SK-N-SH treated with all-trans-retinoic acid at 6 μM for 48 hours (cell line): ENCODE measurements around the gene ABHD5.
"Not testable (repeated sequence)": the region's sequence is repeated elsewhere in the genome, so short reads cannot be mapped to it uniquely, and the experiment has no call there.

Experiments
- ATAC-seq: fragments of 200-7000 bp; cut with Tn5 transposase; 3 replicates; pipeline ENCODE4 v1.9.1; 2020; ENCODE audit warnings: mild to moderate bottlenecking, moderate library complexity
- ARNTL ChIP-seq: fragments of 450-650 bp; formaldehyde crosslinking; IDR thresholded peaks from 2 replicates; pipeline ENCODE4 v1.5.0; 2020; ENCODE audit warnings: low read depth, mild to moderate bottlenecking, moderate library complexity, borderline replicate concordance
- BACH2 ChIP-seq: fragments of 250-450 bp; sonication (Bioruptor Pico); IDR thresholded peaks from 2 replicates; pipeline ENCODE4 v1.9.0; 2021; ENCODE audit warnings: mild to moderate bottlenecking, borderline replicate concordance
- CSDC2 ChIP-seq: fragments of 250-450 bp; sonication (Bioruptor Pico); IDR thresholded peaks from 2 replicates; pipeline ENCODE4 v1.5.0; 2020; ENCODE audit warnings: mild to moderate bottlenecking, moderate library complexity
- ESRRG ChIP-seq: fragments of 250-450 bp; sonication (Bioruptor Pico); IDR thresholded peaks from 2 replicates; pipeline ENCODE4 v1.6.1; 2021; ENCODE audit warnings: mild to moderate bottlenecking
- GLIS3 ChIP-seq: fragments of 250-450 bp; sonication (Bioruptor Pico); IDR thresholded peaks from 2 replicates; pipeline ENCODE4 v1.5.0; 2020; ENCODE audit warnings: mild to moderate bottlenecking, moderate library complexity
- ISL1 ChIP-seq: fragments of 250-450 bp; sonication (Bioruptor Pico); IDR thresholded peaks from 2 replicates; pipeline ENCODE4 v2.1.2; 2022; ENCODE audit warnings: mild to moderate bottlenecking, moderate library complexity
- OSR1 ChIP-seq: fragments of 250-450 bp; sonication (Bioruptor Pico); IDR thresholded peaks from 2 replicates; pipeline ENCODE4 v1.8.0; 2022; ENCODE audit warnings: moderate library complexity, mild to moderate bottlenecking, inconsistent platforms
- PPARA ChIP-seq: fragments of 250-450 bp; sonication (Bioruptor Pico); IDR thresholded peaks from 2 replicates; pipeline ENCODE4 v1.5.0; 2020; ENCODE audit warnings: mild to moderate bottlenecking, borderline replicate concordance
- RARB ChIP-seq: fragments of 250-450 bp; sonication (Bioruptor Pico); IDR thresholded peaks from 2 replicates; pipeline ENCODE4 v1.8.0; 2021; ENCODE audit warnings: mild to moderate bottlenecking, moderate library complexity
- TCF4 ChIP-seq: fragments of 250-450 bp; sonication (Bioruptor Pico); IDR thresholded peaks from 2 replicates; pipeline ENCODE4 v1.8.0; 2021; ENCODE audit warnings: mild to moderate bottlenecking, moderate library complexity, borderline replicate concordance
- TOX ChIP-seq: fragments of 250-450 bp; sonication (Bioruptor Pico); IDR thresholded peaks from 2 replicates; pipeline ENCODE4 v1.8.0; 2021; ENCODE audit warnings: mild to moderate bottlenecking, moderate library complexity, borderline replicate concordance
- ZC3H10 ChIP-seq: fragments of 250-450 bp; sonication (Bioruptor Pico); IDR thresholded peaks from 2 replicates; pipeline ENCODE4 v1.5.1; 2021; ENCODE audit warnings: mild to moderate bottlenecking, moderate library complexity
- ZFP3 ChIP-seq: fragments of 250-450 bp; sonication (Bioruptor Pico); IDR thresholded peaks from 2 replicates; pipeline ENCODE4 v1.5.0; 2020; ENCODE audit warnings: mild to moderate bottlenecking, moderate library complexity
- ZFP30 ChIP-seq: fragments of 450-650 bp; formaldehyde crosslinking; IDR thresholded peaks from 2 replicates; pipeline ENCODE4 v1.5.0; 2022; ENCODE audit warnings: mild to moderate bottlenecking, moderate library complexity
- ZNF565 ChIP-seq: fragments of 450-650 bp; formaldehyde crosslinking; conservative IDR thresholded peaks from 2 replicates; pipeline ENCODE4 v1.5.0; 2020; ENCODE audit warnings: low read depth, mild to moderate bottlenecking, moderate library complexity
- ZNF70 ChIP-seq: fragments of 450-650 bp; formaldehyde crosslinking; IDR thresholded peaks from 2 replicates; pipeline ENCODE4 v1.5.0; 2020; ENCODE audit warnings: mild to moderate bottlenecking, moderate library complexity
- TF ChIP-seq, protein P1 (sequence below): fragments of 250-450 bp; sonication (Bioruptor Pico); IDR thresholded peaks from 2 replicates; pipeline ENCODE4 v1.8.0; 2021; ENCODE audit warnings: low read depth, mild to moderate bottlenecking, moderate library complexity, borderline replicate concordance
- TF ChIP-seq, protein P2 (sequence below): fragments of 250-450 bp; sonication (Bioruptor Pico); IDR thresholded peaks from 2 replicates; pipeline ENCODE4 v1.5.1; 2020; ENCODE audit warnings: low read depth, mild to moderate bottlenecking, moderate library complexity
- TF ChIP-seq, protein P3 (sequence below): fragments of 250-450 bp; sonication (Bioruptor Pico); IDR thresholded peaks from 2 replicates; pipeline ENCODE4 v1.5.1; 2021; ENCODE audit warnings: mild to moderate bottlenecking, moderate library complexity
- TF ChIP-seq, protein P4 (sequence below): fragments of 250-450 bp; sonication (Bioruptor Pico); IDR thresholded peaks from 2 replicates; pipeline ENCODE4 v1.8.0; 2020; ENCODE audit warnings: mild to moderate bottlenecking, moderate library complexity, borderline replicate concordance

ABHD5 gene

DNA sequence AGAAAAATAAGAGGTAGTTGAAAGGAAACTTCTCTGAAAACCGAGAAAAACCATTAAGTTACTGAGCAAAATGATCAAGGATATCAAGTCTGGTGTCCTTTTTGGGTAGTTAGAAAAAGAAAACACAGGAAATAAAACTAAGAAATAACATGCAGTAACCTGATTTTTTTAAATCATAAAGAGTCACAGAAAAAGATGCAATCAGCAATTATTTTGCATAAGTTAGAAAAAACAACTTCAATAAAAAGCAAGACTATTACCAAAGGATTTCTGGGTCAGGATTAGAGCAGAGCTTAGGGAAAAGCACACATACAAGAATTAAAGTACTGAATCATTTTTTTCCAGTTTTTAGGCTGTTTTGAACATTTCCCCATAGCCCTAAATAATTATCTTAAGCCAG is 40.4 kb upstream of the ABHD5 start (continued):
- TF ChIP-seq RARB (no peak), GLIS3 (no peak), ZFP3 (CRISPR knock-in tag) (no peak), ZC3H10 (no peak)

DNA sequence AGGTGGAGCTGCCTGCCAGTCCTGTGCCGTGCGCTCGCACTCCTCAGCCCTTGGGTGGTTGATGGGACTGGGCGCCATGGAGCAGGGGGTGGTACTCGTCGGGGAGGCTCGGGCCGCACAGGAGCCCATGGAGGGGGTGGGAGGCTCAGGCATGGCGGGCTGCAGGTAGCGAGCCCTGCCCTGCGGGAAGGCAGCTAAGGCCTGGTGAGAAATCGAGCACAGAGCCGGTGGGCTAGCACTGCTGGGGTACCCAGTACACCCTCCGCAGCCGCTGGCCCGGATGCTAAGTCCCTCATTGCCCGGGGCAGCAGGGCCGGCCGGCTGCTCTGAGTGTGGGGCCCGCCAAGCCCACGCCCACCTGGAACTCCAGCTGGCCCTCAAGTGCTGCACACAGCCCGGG is 34.3 kb upstream of the ABHD5 start:
- ATAC-seq, result not testable (repeated sequence)

DNA sequence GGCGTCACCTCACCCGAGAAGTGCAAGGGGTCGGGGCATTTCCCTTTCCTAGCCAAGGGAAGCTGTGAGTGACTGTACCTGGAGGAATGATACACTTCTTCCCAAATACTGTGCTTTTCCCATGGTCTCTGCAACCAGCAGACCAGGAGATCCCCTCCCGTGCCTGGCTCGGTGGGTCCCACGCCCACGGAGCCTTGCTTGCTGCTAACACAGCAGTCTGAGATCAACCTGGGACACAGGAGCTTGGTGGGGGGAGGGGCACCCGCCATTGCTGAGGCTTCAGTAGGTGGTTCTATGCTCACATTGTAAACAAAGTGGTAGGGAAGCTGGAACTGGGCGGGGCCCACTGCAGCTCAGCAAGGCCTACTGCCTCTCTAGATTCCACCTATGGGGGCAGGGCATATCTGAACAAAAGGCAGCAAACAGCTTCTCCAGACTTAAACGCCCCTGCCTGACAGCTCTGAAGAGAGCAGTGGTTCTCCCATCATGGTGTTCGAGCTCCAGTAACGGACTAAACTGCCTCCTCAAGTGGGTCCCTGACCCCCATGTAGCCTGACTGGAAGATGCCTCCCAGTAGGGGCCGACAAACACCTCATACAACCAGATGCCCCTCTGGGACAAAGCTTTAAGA is 31.4 kb upstream of the ABHD5 start:
- ATAC-seq, result no peak
- TF ChIP-seq CSDC2 (no peak), TCF4 (CRISPR knock-in tag) (no peak), ZC3H10 (no peak), TOX (no peak), ESRRG (no peak), GLIS3 (no peak), ZFP3 (CRISPR knock-in tag) (no peak), ISL1 (CRISPR knock-in tag) (no peak), ZFP30 (no peak), RARB (no peak), BACH2 (no peak), OSR1 (CRISPR knock-in tag) (no peak), ZNF565 (CRISPR knock-in tag) (no peak), PPARA (no peak), ARNTL (CRISPR knock-in tag) (no peak)
- TF ChIP-seq, protein P1, sequence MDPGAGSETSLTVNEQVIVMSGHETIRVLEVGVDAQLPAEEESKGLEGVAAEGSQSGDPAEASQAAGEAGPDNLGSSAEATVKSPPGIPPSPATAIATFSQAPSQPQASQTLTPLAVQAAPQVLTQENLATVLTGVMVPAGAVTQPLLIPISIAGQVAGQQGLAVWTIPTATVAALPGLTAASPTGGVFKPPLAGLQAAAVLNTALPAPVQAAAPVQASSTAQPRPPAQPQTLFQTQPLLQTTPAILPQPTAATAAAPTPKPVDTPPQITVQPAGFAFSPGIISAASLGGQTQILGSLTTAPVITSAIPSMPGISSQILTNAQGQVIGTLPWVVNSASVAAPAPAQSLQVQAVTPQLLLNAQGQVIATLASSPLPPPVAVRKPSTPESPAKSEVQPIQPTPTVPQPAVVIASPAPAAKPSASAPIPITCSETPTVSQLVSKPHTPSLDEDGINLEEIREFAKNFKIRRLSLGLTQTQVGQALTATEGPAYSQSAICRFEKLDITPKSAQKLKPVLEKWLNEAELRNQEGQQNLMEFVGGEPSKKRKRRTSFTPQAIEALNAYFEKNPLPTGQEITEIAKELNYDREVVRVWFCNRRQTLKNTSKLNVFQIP, result no peak
- TF ChIP-seq, protein P2, sequence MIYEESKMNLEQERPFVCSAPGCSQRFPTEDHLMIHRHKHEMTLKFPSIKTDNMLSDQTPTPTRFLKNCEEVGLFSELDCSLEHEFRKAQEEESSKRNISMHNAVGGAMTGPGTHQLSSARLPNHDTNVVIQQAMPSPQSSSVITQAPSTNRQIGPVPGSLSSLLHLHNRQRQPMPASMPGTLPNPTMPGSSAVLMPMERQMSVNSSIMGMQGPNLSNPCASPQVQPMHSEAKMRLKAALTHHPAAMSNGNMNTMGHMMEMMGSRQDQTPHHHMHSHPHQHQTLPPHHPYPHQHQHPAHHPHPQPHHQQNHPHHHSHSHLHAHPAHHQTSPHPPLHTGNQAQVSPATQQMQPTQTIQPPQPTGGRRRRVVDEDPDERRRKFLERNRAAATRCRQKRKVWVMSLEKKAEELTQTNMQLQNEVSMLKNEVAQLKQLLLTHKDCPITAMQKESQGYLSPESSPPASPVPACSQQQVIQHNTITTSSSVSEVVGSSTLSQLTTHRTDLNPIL (CRISPR knock-in tag), result no peak
- TF ChIP-seq, protein P3, sequence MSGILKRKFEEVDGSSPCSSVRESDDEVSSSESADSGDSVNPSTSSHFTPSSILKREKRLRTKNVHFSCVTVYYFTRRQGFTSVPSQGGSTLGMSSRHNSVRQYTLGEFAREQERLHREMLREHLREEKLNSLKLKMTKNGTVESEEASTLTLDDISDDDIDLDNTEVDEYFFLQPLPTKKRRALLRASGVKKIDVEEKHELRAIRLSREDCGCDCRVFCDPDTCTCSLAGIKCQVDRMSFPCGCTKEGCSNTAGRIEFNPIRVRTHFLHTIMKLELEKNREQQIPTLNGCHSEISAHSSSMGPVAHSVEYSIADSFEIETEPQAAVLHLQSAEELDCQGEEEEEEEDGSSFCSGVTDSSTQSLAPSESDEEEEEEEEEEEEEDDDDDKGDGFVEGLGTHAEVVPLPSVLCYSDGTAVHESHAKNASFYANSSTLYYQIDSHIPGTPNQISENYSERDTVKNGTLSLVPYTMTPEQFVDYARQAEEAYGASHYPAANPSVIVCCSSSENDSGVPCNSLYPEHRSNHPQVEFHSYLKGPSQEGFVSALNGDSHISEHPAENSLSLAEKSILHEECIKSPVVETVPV, result no peak
- TF ChIP-seq, protein P4, sequence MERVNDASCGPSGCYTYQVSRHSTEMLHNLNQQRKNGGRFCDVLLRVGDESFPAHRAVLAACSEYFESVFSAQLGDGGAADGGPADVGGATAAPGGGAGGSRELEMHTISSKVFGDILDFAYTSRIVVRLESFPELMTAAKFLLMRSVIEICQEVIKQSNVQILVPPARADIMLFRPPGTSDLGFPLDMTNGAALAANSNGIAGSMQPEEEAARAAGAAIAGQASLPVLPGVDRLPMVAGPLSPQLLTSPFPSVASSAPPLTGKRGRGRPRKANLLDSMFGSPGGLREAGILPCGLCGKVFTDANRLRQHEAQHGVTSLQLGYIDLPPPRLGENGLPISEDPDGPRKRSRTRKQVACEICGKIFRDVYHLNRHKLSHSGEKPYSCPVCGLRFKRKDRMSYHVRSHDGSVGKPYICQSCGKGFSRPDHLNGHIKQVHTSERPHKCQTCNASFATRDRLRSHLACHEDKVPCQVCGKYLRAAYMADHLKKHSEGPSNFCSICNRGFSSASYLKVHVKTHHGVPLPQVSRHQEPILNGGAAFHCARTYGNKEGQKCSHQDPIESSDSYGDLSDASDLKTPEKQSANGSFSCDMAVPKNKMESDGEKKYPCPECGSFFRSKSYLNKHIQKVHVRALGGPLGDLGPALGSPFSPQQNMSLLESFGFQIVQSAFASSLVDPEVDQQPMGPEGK (CRISPR knock-in tag), result no peak

DNA sequence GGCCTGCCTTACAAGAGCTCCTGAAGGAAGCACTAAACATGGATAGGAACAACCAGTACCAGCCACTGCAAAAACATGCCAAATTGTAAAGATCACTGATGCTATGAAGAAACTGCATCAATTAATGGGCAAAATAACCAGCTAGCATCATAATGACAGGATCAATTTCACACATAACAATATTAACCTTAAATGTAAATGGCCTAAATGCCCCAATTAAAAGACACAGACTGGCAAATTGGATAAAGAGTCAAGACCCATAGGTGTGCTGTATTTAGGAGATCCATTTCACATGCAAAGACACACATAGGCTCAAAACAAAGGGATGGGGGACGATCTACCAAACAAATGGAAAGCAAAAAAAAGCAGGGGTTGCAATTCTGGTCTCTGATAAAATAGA is 29.4 kb upstream of the ABHD5 start:
- ATAC-seq, result not testable (repeated sequence)

DNA sequence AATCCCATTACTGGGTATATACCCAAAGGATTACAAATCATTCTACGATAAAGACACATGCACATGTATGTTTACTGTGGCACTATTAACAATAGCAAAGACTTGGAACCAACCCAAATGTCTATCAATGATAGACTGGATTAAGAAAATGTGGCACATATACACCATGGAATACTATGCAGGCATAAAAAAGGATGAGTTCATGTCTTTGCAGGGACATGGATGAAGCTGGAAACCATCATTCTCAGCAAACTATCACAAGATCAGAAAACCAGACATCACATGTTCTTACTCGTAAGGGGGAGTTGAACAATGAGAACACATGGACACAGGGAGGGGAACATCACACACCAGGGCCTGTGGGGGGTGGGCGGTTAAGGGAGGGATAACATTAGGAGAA is 25.7 kb upstream of the ABHD5 start:
- not testable (repeated sequence) for ATAC-seq

DNA sequence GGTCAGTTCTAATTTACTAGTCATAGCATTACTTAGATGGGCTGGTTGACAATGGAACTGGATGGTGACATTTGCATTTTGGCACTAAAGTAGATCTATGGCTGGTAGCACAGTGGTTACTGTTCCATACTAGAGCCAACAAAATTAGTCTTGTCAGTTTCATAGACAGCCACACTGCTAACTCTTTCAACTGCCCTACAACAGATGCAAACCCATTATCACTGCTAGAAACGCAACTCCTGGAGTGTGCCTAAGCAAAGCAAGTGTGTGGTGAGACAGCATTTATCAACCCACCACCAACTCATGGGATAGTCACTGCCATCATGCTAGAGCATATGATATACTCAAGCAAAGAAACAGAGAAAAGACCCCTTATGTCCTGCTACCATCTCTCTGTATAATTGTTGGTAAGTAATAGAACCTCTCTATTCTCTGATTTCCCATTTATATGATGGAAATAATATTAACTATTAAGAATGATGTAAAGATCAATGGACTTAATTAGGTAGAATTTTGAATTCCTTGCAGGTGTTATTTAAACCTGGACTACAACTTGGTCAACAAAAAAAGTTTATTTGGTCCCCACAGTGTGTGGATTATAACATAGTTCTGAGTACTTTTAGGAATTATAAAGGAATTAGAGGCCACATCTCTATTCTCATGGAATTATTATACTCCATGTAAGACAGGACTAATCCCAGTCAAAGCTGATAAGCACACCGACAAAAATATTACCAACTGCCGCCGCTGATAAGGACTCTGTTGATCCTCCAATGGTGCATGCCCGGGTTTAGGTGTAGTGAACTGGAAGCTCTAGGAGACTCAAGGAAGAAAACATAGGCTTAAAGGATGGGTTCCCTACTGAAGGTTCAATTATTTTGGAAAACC is 19.9 kb upstream of the ABHD5 start:
- no peak for ATAC-seq
- TF ChIP-seq BACH2 (no peak), GLIS3 (no peak), ZFP3 (CRISPR knock-in tag) (no peak), ZFP30 (no peak), TOX (no peak), CSDC2 (no peak), ZNF70 (CRISPR knock-in tag) (no peak), ARNTL (CRISPR knock-in tag) (no peak)
- TF ChIP-seq, protein P4 (CRISPR knock-in tag), result no peak
- TF ChIP-seq, all 23 proteins: peak for 0
